Esophagus squamous epithelium (tissue), 4 donors: Measurements from ENCODE around the gene ADPRHL1.

ENCODE experiments used
- CTCF ChIP-seq, 6 experiments: fragments of 450-650 bp in 4 of 6; fragments of 200-600 bp in 2 of 6; sonication (generic) in 2 of 6; IDR thresholded peaks; one replicate each; pipeline ENCODE4 v1.5.1; 2016 to 2019; ENCODE audit warnings: antibody characterized with exemption in 6 of 6, mild to moderate bottlenecking in 4 of 6, moderate library complexity in 4 of 6
- POLR2A ChIP-seq, 4 donors: fragments of 450-650 bp; IDR thresholded peaks; one replicate each; pipeline ENCODE4 v1.6.1; 2017; ENCODE audit warnings: antibody characterized with exemption in 4 of 4, mild to moderate bottlenecking in 4 of 4, moderate library complexity in 3 of 4

DNA sequence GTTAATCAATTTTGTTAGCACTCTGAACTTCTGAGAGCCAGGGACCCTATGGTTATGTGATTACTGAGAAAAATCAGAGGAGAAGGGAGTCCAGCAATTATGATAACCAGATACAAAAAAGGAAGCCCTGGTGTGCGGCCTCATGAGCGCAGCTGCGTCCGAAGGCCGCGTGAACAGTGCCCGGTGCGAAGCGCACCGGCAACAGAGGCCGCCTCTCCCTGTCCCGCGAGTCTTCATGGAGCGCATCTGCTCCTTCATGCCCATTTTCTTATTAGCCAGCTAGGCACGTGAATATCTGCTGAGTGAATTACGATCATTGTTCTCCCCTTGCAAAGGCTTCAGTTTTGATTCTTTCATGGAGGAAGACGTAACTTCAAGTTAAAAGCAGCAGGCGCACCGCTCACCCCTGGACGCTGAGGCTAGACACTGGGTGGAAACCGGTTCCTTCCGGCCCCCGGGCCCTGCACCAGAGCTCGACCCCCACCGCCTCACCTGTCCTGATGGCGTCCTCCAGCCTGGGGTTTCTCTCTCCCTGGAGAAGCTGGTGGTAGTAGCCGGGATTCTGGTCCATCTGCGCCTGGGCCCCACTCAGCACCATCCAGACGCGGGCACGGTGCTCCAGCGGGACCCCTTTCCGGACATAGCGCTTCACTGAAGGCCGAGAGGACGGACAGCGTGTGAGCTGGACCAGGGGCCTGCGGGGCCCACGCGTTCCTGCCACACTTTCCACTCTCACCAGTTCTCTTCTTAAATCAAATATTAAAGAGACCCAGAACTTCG lies 98.3 kb downstream of the ADPRHL1 start:
- no peak for TF ChIP-seq CTCF (IDR thresholded peaks at IDR 0.05)
- no peak for TF ChIP-seq POLR2A (IDR thresholded peaks at IDR 0.05)
